ENCODE measurements around the gene ADNP. TPM values are rescaled to one million over a fixed set of nuclear protein-coding genes. Genes with fewer than 3 reads are reported as not detected.

ADNP gene
- total RNA-seq, 1 donor from 2014 or later, result 144 TPM

- H3K9me3 Mint-ChIP-seq (ENCODE audit: low read depth), result no peaks in the 10 kb centered on the region
- TF ChIP-seq CTCF (IDR thresholded peaks at IDR 0.05; ENCODE audit: unreplicated experiment), result no peak
- H3K27ac Mint-ChIP-seq, result no peak overlapping the region
- DNase-seq (ENCODE audit: low spot score, unreplicated experiment), result no peak
- no peak overlapping the region for H3K4me3 Mint-ChIP-seq (ENCODE audit: low read depth)
- H3K4me1 Mint-ChIP-seq (ENCODE audit: low read depth), result peaks cover 10% of the 10 kb centered on the region
- no peaks in the 10 kb centered on the region for H3K27me3 Mint-ChIP-seq
- no peaks in the 10 kb centered on the region for H3K36me3 Mint-ChIP-seq (ENCODE audit: insufficient read depth)
Measured at GRCh38 chr20:50866036-50866685, 65.1 kb downstream of the ADNP start.

GRCh38 chr20:50865591-50865990 lies 65.6 kb downstream of the ADNP start:
- H3K4me3 Mint-ChIP-seq (ENCODE audit: low read depth), result no peak overlapping the region
- H3K36me3 Mint-ChIP-seq (ENCODE audit: insufficient read depth), result no peaks in the 10 kb centered on the region
- TF ChIP-seq CTCF (IDR thresholded peaks at IDR 0.05; ENCODE audit: unreplicated experiment), result no peak
- no peak overlapping the region for H3K27ac Mint-ChIP-seq
- no peak for DNase-seq (ENCODE audit: low spot score, unreplicated experiment)
- H3K9me3 Mint-ChIP-seq (ENCODE audit: low read depth), result no peaks in the 10 kb centered on the region
- H3K27me3 Mint-ChIP-seq, result no peaks in the 10 kb centered on the region
- peaks cover 5% of the 10 kb centered on the region for H3K4me1 Mint-ChIP-seq (ENCODE audit: low read depth)

- no peak for DNase-seq (ENCODE audit: low spot score, unreplicated experiment)
- H3K4me1 Mint-ChIP-seq (ENCODE audit: low read depth), result peaks cover 1% of the 10 kb centered on the region
- TF ChIP-seq CTCF (IDR thresholded peaks at IDR 0.05; ENCODE audit: unreplicated experiment), result no peak
- H3K9me3 Mint-ChIP-seq (ENCODE audit: low read depth), result no peaks in the 10 kb centered on the region
- no peak overlapping the region for H3K4me3 Mint-ChIP-seq (ENCODE audit: low read depth)
- H3K36me3 Mint-ChIP-seq (ENCODE audit: insufficient read depth), result no peaks in the 10 kb centered on the region
- H3K27me3 Mint-ChIP-seq, result no peaks in the 10 kb centered on the region
- no peak overlapping the region for H3K27ac Mint-ChIP-seq
Measured at GRCh38 chr20:50865114-50865513, 66.1 kb downstream of the ADNP start.

GRCh38 chr20:50862546-50862945 lies 68.7 kb downstream of the ADNP start:
- Mint-ChIP-seq H3K27me3 (no peaks in the 10 kb centered on the region), H3K9me3 (ENCODE audit: low read depth) (no peaks in the 10 kb centered on the region), H3K36me3 (ENCODE audit: insufficient read depth) (no peaks in the 10 kb centered on the region), H3K4me1 (ENCODE audit: low read depth) (no peaks in the 10 kb centered on the region), H3K27ac (no peak overlapping the region), H3K4me3 (ENCODE audit: low read depth) (no peak overlapping the region)
- DNase-seq (ENCODE audit: low spot score, unreplicated experiment), result no peak
- no peak for TF ChIP-seq CTCF (IDR thresholded peaks at IDR 0.05; ENCODE audit: unreplicated experiment)

GRCh38 chr20:50861012-50861411 lies 70.2 kb downstream of the ADNP start:
- Mint-ChIP-seq H3K9me3 (ENCODE audit: low read depth) (no peaks in the 10 kb centered on the region), H3K36me3 (ENCODE audit: insufficient read depth) (no peaks in the 10 kb centered on the region), H3K27me3 (no peaks in the 10 kb centered on the region), H3K4me3 (ENCODE audit: low read depth) (no peak overlapping the region), H3K4me1 (ENCODE audit: low read depth) (peaks cover 5% of the 10 kb centered on the region), H3K27ac (no peak overlapping the region)
- no peak for TF ChIP-seq CTCF (IDR thresholded peaks at IDR 0.05; ENCODE audit: unreplicated experiment)
- no peak for DNase-seq (ENCODE audit: low spot score, unreplicated experiment)
